Esophagus muscularis mucosa (tissue), 4 donors: ENCODE data around the gene AGAP1.

ENCODE experiments used
- CTCF ChIP-seq, 3 experiments: fragments of 200-600 bp in 2 of 3; fragments of 450-650 bp in 1 of 3; sonication (generic) in 2 of 3; IDR thresholded peaks; one replicate each; pipeline ENCODE4 v1.5.1; 2017 to 2019; ENCODE audit warnings: antibody characterized with exemption in 3 of 3, mild to moderate bottlenecking in 2 of 3, moderate library complexity in 1 of 3
- EP300 ChIP-seq: sonication (generic); formaldehyde crosslinking; IDR thresholded peaks from one replicate; pipeline ENCODE4 v1.6.1; 2017; ENCODE audit warnings: antibody characterized with exemption
- POLR2A ChIP-seq: fragments of 450-650 bp; IDR thresholded peaks from one replicate; pipeline ENCODE4 v1.6.1; 2017; ENCODE audit warnings: antibody characterized with exemption, moderate library complexity, mild to moderate bottlenecking, low read depth

GRCh38 chr2:236025892-236026291, 532.0 kb downstream of the AGAP1 start:
- TF ChIP-seq CTCF (IDR thresholded peaks at IDR 0.05) (no peak), POLR2A (no peak), EP300 (no peak)
